SK-N-SH (cell line): ENCODE results near the gene CHST11. TPM values are rescaled to one million over a fixed set of nuclear protein-coding genes. Genes with fewer than 3 reads are reported as not detected.

Experiments used
- CTCF ChIA-PET: fragments of 300-600, 350-600 bp; formaldehyde crosslinking; extraction: SDS; loops from one replicate; lab custom pipeline; 2021; lab: Yijun Ruan, JAX
- POLR2A ChIA-PET: fragments of 350-600 bp; sonication (Branson Sonifier 250); formaldehyde crosslinking; extraction: SDS; loops from one replicate; lab custom pipeline; 2020; ENCODE audit warnings: antibody characterized with exemption, inconsistent platforms; lab: Yijun Ruan, JAX
- DNase-seq: peaks from one replicate; pipeline ENCODE4 v3.0.0; 2012
- H2AFZ ChIP-seq: fragments of 200-600 bp; sonication (generic); 2 replicates; pipeline ENCODE4 v1.8.1; 2016; ENCODE audit warnings: antibody characterized with exemption, mild to moderate bottlenecking, low read depth
- H3F3A ChIP-seq: fragments of 200-600 bp; sonication (generic); replicated peaks from 2 replicates; pipeline ENCODE3; 2016; ENCODE audit warnings: antibody characterized with exemption, mild to moderate bottlenecking; ENCODE audit not compliant: insufficient read depth
- H3K27ac ChIP-seq, 2 experiments: fragments of 200-500 bp in 1 of 2; fragments of 200-600 bp in 1 of 2; sonication (Bioruptor generic) in 1 of 2; sonication (generic), shearing (Covaris generic) in 1 of 2; 2 replicates each; pipeline versions ENCODE4 v1.5.1 to v1.6.1; 2014 to 2016; ENCODE audit warnings: low read depth in 2 of 2, inconsistent platforms in 1 of 2, low read length in 1 of 2, mild to moderate bottlenecking in 1 of 2, mixed read lengths in 1 of 2
- H3K27me3 ChIP-seq: fragments of 200-600 bp; sonication (generic), shearing (Covaris generic); 2 replicates; pipeline ENCODE4 v1.6.1; 2016; ENCODE audit warnings: mixed run types; ENCODE audit not compliant: insufficient read depth
- H3K36me3 ChIP-seq, 2 experiments: fragments of 200-500 bp in 1 of 2; fragments of 200-600 bp in 1 of 2; sonication (Bioruptor generic) in 1 of 2; sonication (generic) in 1 of 2; replicated peaks in 1 of 2; 2 replicates each; pipeline versions ENCODE3 to v1.5.1; 2014 to 2016; ENCODE audit warnings: low read length in 1 of 2, mild to moderate bottlenecking in 1 of 2; ENCODE audit not compliant: insufficient read depth in 2 of 2, control insufficient read depth in 1 of 2
- H3K4me1 ChIP-seq, 2 experiments: fragments of 200-500 bp in 1 of 2; fragments of 200-600 bp in 1 of 2; sonication (Bioruptor generic) in 1 of 2; sonication (generic), shearing (Covaris generic) in 1 of 2; 2 replicates each; pipeline versions ENCODE4 v1.5.1 to v1.6.1; 2014 to 2016; ENCODE audit warnings: low read depth in 1 of 2, low read length in 1 of 2, mixed run types in 1 of 2; ENCODE audit not compliant: insufficient read depth in 2 of 2, control insufficient read depth in 1 of 2
- H3K4me2 ChIP-seq: fragments of 200-600 bp; sonication (generic), shearing (Covaris generic); 2 replicates; pipeline ENCODE4 v1.6.1; 2017; ENCODE audit warnings: mixed run types
- H3K4me3 ChIP-seq, 2 experiments: fragments of 200-500 bp in 1 of 2; fragments of 200-600 bp in 1 of 2; sonication (Bioruptor generic) in 1 of 2; sonication (generic), shearing (Covaris generic) in 1 of 2; 2 replicates each; pipeline versions ENCODE4 v1.5.1 to v1.8.1; 2014 to 2016; ENCODE audit warnings: low read depth in 2 of 2, inconsistent platforms in 1 of 2, low read length in 1 of 2, mild to moderate bottlenecking in 1 of 2, mixed read lengths in 1 of 2, moderate library complexity in 1 of 2
- H3K79me2 ChIP-seq: fragments of 200-600 bp; sonication (generic); 2 replicates; pipeline ENCODE4 v1.8.1; 2017; ENCODE audit warnings: mild to moderate bottlenecking; ENCODE audit not compliant: insufficient read depth
- H3K9ac ChIP-seq: fragments of 200-600 bp; sonication (generic); 2 replicates; pipeline ENCODE4 v1.6.1; 2017; ENCODE audit warnings: mixed run types
- H3K9me2 ChIP-seq: fragments of 200-600 bp; sonication (generic); 2 replicates; pipeline ENCODE4 v1.6.1; 2017; ENCODE audit warnings: mixed run types
- H3K9me3 ChIP-seq: fragments of 200-600 bp; sonication (generic); 2 replicates; pipeline ENCODE4 v1.6.1; 2017; ENCODE audit warnings: mixed run types, mild to moderate bottlenecking, moderate library complexity
- H4K20me1 ChIP-seq: fragments of 200-600 bp; sonication (generic); 2 replicates; pipeline ENCODE4 v1.6.1; 2017; ENCODE audit warnings: mild to moderate bottlenecking, mixed run types; ENCODE audit not compliant: insufficient read depth
- EP300 ChIP-seq, 2 experiments: IDR thresholded peaks; 2 replicates each; pipeline versions ENCODE4 v1.4.0 to v1.6.1; 2012; ENCODE audit warnings: borderline replicate concordance in 1 of 2, low read depth in 1 of 2, low read length in 1 of 2
- EZH2phosphoT487 ChIP-seq: fragments of 200-600 bp; sonication (generic); IDR thresholded peaks from 2 replicates; pipeline ENCODE4 v1.6.1; 2017; ENCODE audit warnings: low read depth, mixed run types, mild to moderate bottlenecking, antibody characterized with exemption, moderate library complexity, borderline replicate concordance
- FOSL2 ChIP-seq: IDR thresholded peaks from 2 replicates; pipeline ENCODE4 v1.4.0; 2012; ENCODE audit warnings: low read depth, mild to moderate bottlenecking, moderate library complexity, borderline replicate concordance
- GABPA ChIP-seq: IDR thresholded peaks from 2 replicates; pipeline ENCODE4 v1.4.0; 2012; ENCODE audit warnings: low read depth, mild to moderate bottlenecking
- GATA2 ChIP-seq: sonication (generic); formaldehyde crosslinking; IDR thresholded peaks from 2 replicates; pipeline ENCODE4 v1.5.0; 2020; ENCODE audit warnings: mild to moderate bottlenecking, missing genetic modification reagents
- JUND ChIP-seq: IDR thresholded peaks from 2 replicates; pipeline ENCODE4 v1.4.0; 2012
- MEF2A ChIP-seq: IDR thresholded peaks from 2 replicates; pipeline ENCODE4 v1.4.0; 2012; ENCODE audit warnings: low read depth, borderline replicate concordance
- NFIC ChIP-seq: IDR thresholded peaks from 2 replicates; pipeline ENCODE4 v1.4.0; 2012; ENCODE audit warnings: borderline replicate concordance
- POLR2AphosphoS5 ChIP-seq: IDR thresholded peaks from 2 replicates; pipeline ENCODE4 v1.6.1; 2012; ENCODE audit warnings: low read depth, low read length
- RAD21 ChIP-seq: IDR thresholded peaks from 2 replicates; pipeline ENCODE4 v1.6.1; 2012; ENCODE audit warnings: mild to moderate bottlenecking, low read length
- RCOR1 ChIP-seq: fragments of 150-350 bp; IDR thresholded peaks from 2 replicates; pipeline ENCODE4 v1.6.1; 2017; ENCODE audit warnings: antibody characterized with exemption, low read length
- RFX5 ChIP-seq: IDR thresholded peaks from 2 replicates; pipeline ENCODE4 v1.6.1; 2012; ENCODE audit warnings: mild to moderate bottlenecking, improper control_type of control experiment, low read length
- YY1 ChIP-seq: IDR thresholded peaks from 2 replicates; pipeline ENCODE4 v1.4.0; 2012; ENCODE audit warnings: low read depth, mild to moderate bottlenecking
- WGBS: methylation state at CpG from one replicate; pipeline ENCODE4 v1.1.6; 2017; ENCODE audit warnings: low lambda C conversion rate; 5-methylcytosine and 5-hydroxymethylcytosine counted together
- polyA plus RNA-seq, 3 experiments: library from polyadenylated mRNA; depleted of rRNA; stranded (reverse); fragments of >200 nt; gene quantifications; 2 replicates each; pipeline ENCODE4 v1.2.3, GENCODE V29; 2012
- TF ChIP-seq, protein P1 (sequence below): fragments of 150-350 bp; IDR thresholded peaks from 2 replicates; pipeline ENCODE4 v1.6.1; 2016; ENCODE audit warnings: mild to moderate bottlenecking, low read depth, low read length
- TF ChIP-seq, protein P2 (sequence below): IDR thresholded peaks from 2 replicates; pipeline ENCODE4 v1.4.0; 2012; ENCODE audit warnings: low read depth, borderline replicate concordance
- TF ChIP-seq, protein P3 (sequence below): IDR thresholded peaks from 2 replicates; pipeline ENCODE4 v1.4.0; 2012; ENCODE audit warnings: low read depth

CHST11 gene
- polyA plus RNA-seq, 1 of the 3 experiments (the other 2 are of a cell fraction), result 18.6 TPM

DNA sequence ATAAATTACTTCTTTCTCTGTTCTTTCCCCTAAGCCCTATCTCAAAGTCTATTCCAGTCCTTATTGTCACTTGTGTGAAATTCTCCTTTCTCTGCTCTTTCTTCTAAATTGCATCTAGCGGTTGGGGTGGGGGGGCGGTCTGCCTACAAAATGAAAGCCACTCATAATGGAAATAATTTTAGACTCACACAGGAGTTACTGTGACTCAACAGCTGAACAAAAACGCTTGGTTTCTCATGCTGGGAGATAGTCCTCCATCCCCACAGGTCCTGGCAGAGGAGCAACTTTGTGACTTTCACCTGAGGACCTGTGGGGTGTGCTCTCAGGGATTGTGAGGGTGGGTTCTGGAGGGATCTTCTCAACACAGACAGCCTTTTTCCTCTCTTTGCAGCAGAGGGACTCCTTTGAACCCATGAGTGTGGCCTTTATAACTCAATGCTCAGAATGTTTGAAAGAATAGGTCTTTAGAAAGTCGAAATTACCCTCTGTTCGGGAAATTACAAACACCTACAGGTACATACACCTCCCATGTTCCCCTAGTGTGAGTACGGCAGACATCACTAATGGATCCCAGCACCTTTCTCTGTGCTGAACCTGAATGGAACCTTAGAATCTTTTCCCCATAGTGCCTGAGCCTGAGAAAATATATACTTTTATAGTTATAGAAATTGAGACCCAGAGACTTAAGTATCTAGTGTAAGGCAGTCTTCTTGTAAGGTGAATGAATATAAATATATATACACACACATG, 109.7 kb downstream of the CHST11 start:
- no peaks in the 10 kb centered on the region for H3F3A ChIP-seq
- no peak overlapping the region for H3K27ac ChIP-seq
- WGBS, result 83% methylated on average over 6 of the region's 6 CpGs
- H3K9me2 ChIP-seq, result no peaks in the 10 kb centered on the region
- CTCF ChIA-PET, result no interaction called here
- no peaks in the 10 kb centered on the region for H3K27me3 ChIP-seq
- no peaks in the 10 kb centered on the region for H3K9me3 ChIP-seq
- POLR2A ChIA-PET, result no interaction called here
- H3K4me2 ChIP-seq, result no peak overlapping the region
- H3K36me3 ChIP-seq, result no peaks in the 10 kb centered on the region
- H4K20me1 ChIP-seq, result no peaks in the 10 kb centered on the region
- H3K4me1 ChIP-seq, result peaks cover 0 to 9% of the 10 kb centered on the region in 2 experiments; a peak in 1 of 4 replicates
- no peak overlapping the region for H2AFZ ChIP-seq
- no peak overlapping the region for H3K9ac ChIP-seq
- H3K79me2 ChIP-seq, result no peaks in the 10 kb centered on the region
- no peak overlapping the region for H3K4me3 ChIP-seq
- no peak for DNase-seq
- TF ChIP-seq RCOR1 (no peak), EP300 (IDR thresholded peaks at IDR 0.05; ENCODE audit: borderline replicate concordance in 1 of 2, low read depth in 1 of 2, low read length in 1 of 2) (no peak), RAD21 (no peak), GABPA (no peak), RFX5 (no peak), YY1 (no peak), GATA2 (CRISPR knock-in tag) (no peak), JUND (no peak), FOSL2 (no peak), POLR2AphosphoS5 (no peak), MEF2A (no peak), EZH2phosphoT487 (no peak), NFIC (no peak)
- TF ChIP-seq, protein P1, sequence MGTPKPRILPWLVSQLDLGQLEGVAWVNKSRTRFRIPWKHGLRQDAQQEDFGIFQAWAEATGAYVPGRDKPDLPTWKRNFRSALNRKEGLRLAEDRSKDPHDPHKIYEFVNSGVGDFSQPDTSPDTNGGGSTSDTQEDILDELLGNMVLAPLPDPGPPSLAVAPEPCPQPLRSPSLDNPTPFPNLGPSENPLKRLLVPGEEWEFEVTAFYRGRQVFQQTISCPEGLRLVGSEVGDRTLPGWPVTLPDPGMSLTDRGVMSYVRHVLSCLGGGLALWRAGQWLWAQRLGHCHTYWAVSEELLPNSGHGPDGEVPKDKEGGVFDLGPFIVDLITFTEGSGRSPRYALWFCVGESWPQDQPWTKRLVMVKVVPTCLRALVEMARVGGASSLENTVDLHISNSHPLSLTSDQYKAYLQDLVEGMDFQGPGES, result no peak
- TF ChIP-seq, protein P2, sequence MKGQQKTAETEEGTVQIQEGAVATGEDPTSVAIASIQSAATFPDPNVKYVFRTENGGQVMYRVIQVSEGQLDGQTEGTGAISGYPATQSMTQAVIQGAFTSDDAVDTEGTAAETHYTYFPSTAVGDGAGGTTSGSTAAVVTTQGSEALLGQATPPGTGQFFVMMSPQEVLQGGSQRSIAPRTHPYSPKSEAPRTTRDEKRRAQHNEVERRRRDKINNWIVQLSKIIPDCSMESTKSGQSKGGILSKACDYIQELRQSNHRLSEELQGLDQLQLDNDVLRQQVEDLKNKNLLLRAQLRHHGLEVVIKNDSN, result no peak
- TF ChIP-seq, protein P3, sequence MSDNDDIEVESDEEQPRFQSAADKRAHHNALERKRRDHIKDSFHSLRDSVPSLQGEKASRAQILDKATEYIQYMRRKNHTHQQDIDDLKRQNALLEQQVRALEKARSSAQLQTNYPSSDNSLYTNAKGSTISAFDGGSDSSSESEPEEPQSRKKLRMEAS, result no peak
